T-cell (primary cell): ENCODE measurements around the gene OSTM1. TPM values are rescaled to one million over a fixed set of nuclear protein-coding genes. Genes with fewer than 3 reads are reported as not detected.

ENCODE experiments used
- ATAC-seq, 4 experiments: fragments of 200-7000 bp in 3 of 4; fragments of 150-1000 bp in 1 of 4; cut with Tn5 transposase; replicated peaks in 1 of 4; 1 replicate in 3 of 4; 2 replicates in 1 of 4; pipeline ENCODE4 v1.10.0; 2021; ENCODE audit warnings: moderate library complexity in 3 of 4, mild to moderate bottlenecking in 2 of 4, moderate number of reproducible peaks in 1 of 4
- CTCF ChIA-PET, 2 donors: fragments of 300-600 bp; sonication (Branson Sonifier 250); formaldehyde crosslinking; loops; one replicate each; lab custom pipeline; 2022; ENCODE audit warnings: antibody characterized with exemption in 2 of 2; lab: Charles Lee
- POLR2A ChIA-PET, 2 donors: fragments of 300-600 bp; sonication (Branson Sonifier 250); formaldehyde crosslinking; loops; one replicate each; lab custom pipeline; 2022; ENCODE audit warnings: antibody characterized with exemption in 2 of 2; lab: Charles Lee
- DNase-seq, 35 experiments: peaks; one replicate each; pipeline versions ENCODE4 v3.0.0 to v3.0.0-alpha.2; 2013 to 2023
- H3K27ac ChIP-seq: one replicate; pipeline ENCODE4 v1.5.1; 2013; ENCODE audit warnings: low read length
- H3K27me3 ChIP-seq, 2 experiments: replicated peaks in 1 of 2; 1 replicate in 1 of 2; 2 replicates in 1 of 2; pipeline versions ENCODE4 v1.6.1 to v1.7.0; 2013; ENCODE audit warnings: low read length in 1 of 2, mixed read lengths in 1 of 2; ENCODE audit not compliant: control insufficient read depth in 2 of 2, insufficient read depth in 2 of 2; ENCODE audit errors: extremely low read depth in 1 of 2
- H3K36me3 ChIP-seq, 2 donors: 1 replicate in 1 of 2; 2 replicates in 1 of 2; pipeline versions ENCODE4 v1.6.1 to v1.7.0; 2013; ENCODE audit warnings: low read length in 1 of 2; ENCODE audit not compliant: control insufficient read depth in 2 of 2, insufficient read depth in 1 of 2; ENCODE audit errors: extremely low read depth in 1 of 2
- H3K4me1 ChIP-seq, 2 experiments: 1 replicate in 1 of 2; 2 replicates in 1 of 2; pipeline versions ENCODE4 v1.6.1 to v1.7.0; 2013; ENCODE audit warnings: low read length in 2 of 2, mixed read lengths in 1 of 2; ENCODE audit not compliant: insufficient read depth in 2 of 2, control insufficient read depth in 1 of 2; ENCODE audit errors: extremely low read depth in 1 of 2
- H3K4me3 ChIP-seq, 2 donors: 1 replicate in 1 of 2; 2 replicates in 1 of 2; pipeline versions ENCODE4 v1.5.1 to v1.7.0; 2013; ENCODE audit warnings: mild to moderate bottlenecking in 2 of 2, low read length in 1 of 2, moderate library complexity in 1 of 2; ENCODE audit not compliant: control insufficient read depth in 1 of 2; ENCODE audit errors: extremely low read depth in 1 of 2
- H3K9me3 ChIP-seq: 2 replicates; pipeline ENCODE4 v1.7.0; 2013
- H3K27ac Mint-ChIP-seq, 2 donors: one replicate each; pipeline ENCODE4 v1.8.0; 2020 to 2021; ENCODE audit warnings: mild to moderate bottlenecking in 2 of 2, mixed read lengths in 2 of 2
- H3K27me3 Mint-ChIP-seq, 2 donors: one replicate each; pipeline ENCODE4 v1.8.0; 2021 to 2022; ENCODE audit warnings: mixed read lengths in 2 of 2
- H3K36me3 Mint-ChIP-seq: one replicate; pipeline ENCODE4 v1.8.0; 2021; ENCODE audit warnings: mixed read lengths
- H3K4me1 Mint-ChIP-seq, 3 donors: one replicate each; pipeline ENCODE4 v1.8.0; 2020 to 2022; ENCODE audit warnings: mixed read lengths in 3 of 3, mild to moderate bottlenecking in 1 of 3
- H3K4me3 Mint-ChIP-seq, 3 donors: one replicate each; pipeline ENCODE4 v1.8.0; 2020 to 2022; ENCODE audit warnings: mild to moderate bottlenecking in 3 of 3, mixed read lengths in 3 of 3, moderate library complexity in 3 of 3
- H3K9me3 Mint-ChIP-seq, 3 donors: one replicate each; pipeline ENCODE4 v1.8.0; 2020 to 2022; ENCODE audit warnings: mixed read lengths in 3 of 3
- WGBS: methylation state at CpG from one replicate; pipeline ENCODE4 v1.1.5; 2013; ENCODE audit warnings: missing lambda C conversion rate; ENCODE audit not compliant: insufficient coverage; 5-methylcytosine and 5-hydroxymethylcytosine counted together
- total RNA-seq, 35 experiments: library from RNA in 6 of 35; stranded (reverse) in 6 of 35; fragments of 120-200 nt in 1 of 35; gene quantifications; one replicate each; pipeline versions ENCODE4 v1.2.1 to v1.2.4 and lab custom pipeline; 2013 to 2026

Gene OSTM1
- total RNA-seq, 5 donors from 2014 or later (not counting 1 experiment from before 2014, with no cell fraction given), result 27.2 to 43.7 (median 39.7) TPM

DNA sequence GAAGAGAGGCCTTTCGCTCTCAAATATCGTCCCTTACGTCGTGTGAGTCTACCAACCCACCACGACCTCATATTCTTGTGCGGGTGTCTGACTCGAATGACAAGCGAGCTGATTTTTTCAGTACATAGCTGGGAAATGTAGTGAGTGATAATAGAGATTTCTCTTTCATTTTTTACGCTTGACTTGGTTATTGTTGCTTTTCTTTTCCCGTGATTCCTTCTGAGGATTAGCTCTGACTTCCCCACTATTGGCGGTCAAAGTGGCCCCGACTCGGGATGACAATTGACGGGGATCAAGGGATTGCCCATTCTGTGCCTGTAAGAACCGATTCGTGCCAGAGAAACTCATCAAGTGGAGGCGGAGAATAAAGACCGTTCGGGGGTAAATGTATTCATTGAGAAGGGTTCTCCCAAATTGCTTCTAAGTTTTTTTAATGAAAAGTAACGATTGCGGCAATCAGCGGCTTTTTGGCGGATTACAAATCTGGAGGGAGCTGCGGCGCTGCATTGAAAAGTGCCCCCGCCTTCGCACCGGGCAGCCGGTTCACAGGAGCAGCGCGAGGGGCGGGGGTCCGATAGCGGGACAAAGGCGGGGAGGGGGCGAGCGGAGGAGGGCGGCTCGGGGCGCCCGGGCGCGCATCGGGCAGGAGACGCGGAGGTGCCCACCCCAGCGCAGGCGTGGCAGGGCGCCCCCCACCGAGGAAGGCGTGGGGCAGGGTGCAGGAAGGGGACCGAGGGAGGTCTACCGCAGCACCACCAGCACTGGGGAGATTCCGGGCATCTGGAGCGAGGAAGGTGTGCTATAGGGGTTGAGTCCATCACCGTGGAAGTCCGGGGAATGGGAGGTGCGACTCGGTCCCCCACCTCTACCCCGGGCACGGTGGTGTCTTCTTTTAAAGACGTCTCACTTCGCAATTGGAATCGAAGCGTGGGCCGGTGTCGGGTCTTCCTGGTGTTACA is 44.5 kb upstream of the OSTM1 start:
- Histone ChIP-seq H3K27ac (no peak overlapping the region), H3K4me3 (peak overlapping the region; percentile 34 to 88), H3K27me3 (peaks cover 38 to 83% of the 10 kb centered on the region in 2 experiments), H3K4me1 (peaks cover 18 to 51% of the 10 kb centered on the region in 2 experiments), H3K36me3 (no peaks in the 10 kb centered on the region), H3K9me3 (no peaks in the 10 kb centered on the region)
- peaks cover 44 to 50% (median 50%) of the 10 kb centered on the region in 3 donors for H3K4me1 Mint-ChIP-seq
- H3K27ac Mint-ChIP-seq, result no peak overlapping the region
- DNase-seq, result no peak
- ChIA-PET POLR2A (interaction anchor here in 1 of 2 donors (0.6 kb wide), 2 partner anchors 11 to 1065 kb away, joined by 4 to 8 read pairs; no protein-coding TSS in a partner anchor), CTCF (interaction anchor here (0.6 to 1.2 kb wide), 2 partner anchors 142 to 465 kb away, joined by 4 to 6 read pairs; no protein-coding TSS in a partner anchor)
- peaks cover 81 to 87% of the 10 kb centered on the region in 2 donors for H3K27me3 Mint-ChIP-seq
- peak overlapping the region; percentile 86 to 89 (median 88) for H3K4me3 Mint-ChIP-seq
- WGBS, result 3% methylated on average over 49 of the region's 67 CpGs
- H3K9me3 Mint-ChIP-seq, result no peaks in the 10 kb centered on the region
- H3K36me3 Mint-ChIP-seq, result no peaks in the 10 kb centered on the region
- peak in 1 of 4 experiments; percentile 40 for ATAC-seq

- Mint-ChIP-seq H3K4me1 (peaks cover 52 to 56% (median 54%) of the 10 kb centered on the region in 3 donors), H3K27me3 (peaks cover 79 to 88% of the 10 kb centered on the region in 2 donors), H3K27ac (no peak overlapping the region), H3K4me3 (peak overlapping the region; percentile 86 to 89 (median 88)), H3K36me3 (no peaks in the 10 kb centered on the region), H3K9me3 (no peaks in the 10 kb centered on the region)
- POLR2A ChIA-PET, result interaction anchor here in 1 of 2 donors (0.6 kb wide), 1 partner anchor 12 kb away, joined by 8 read pairs; no protein-coding TSS in a partner anchor
- Histone ChIP-seq H3K4me1 (peaks cover 18 to 58% of the 10 kb centered on the region in 2 experiments), H3K27ac (no peak overlapping the region), H3K4me3 (peak overlapping the region; percentile 66 to 88), H3K36me3 (no peaks in the 10 kb centered on the region), H3K27me3 (peaks cover 35 to 84% of the 10 kb centered on the region in 2 experiments), H3K9me3 (no peaks in the 10 kb centered on the region)
- DNase-seq, result no peak
- CTCF ChIA-PET, result interaction anchor here (0.6 to 1.2 kb wide), 2 partner anchors 143 to 466 kb away, joined by 4 to 6 read pairs; no protein-coding TSS in a partner anchor
- ATAC-seq, result peak in 3 of 4 experiments; percentile 30 to 38 (median 30)
- 1% methylated on average over 36 of the region's 45 CpGs for WGBS
Observed at GRCh38 chr6:108118359-108118724, 43.8 kb upstream of the OSTM1 start.

GRCh38 chr6:108117427-108118358 is 43.2 kb upstream of the OSTM1 start:
- Mint-ChIP-seq H3K4me3 (peak overlapping the region; percentile 74 to 88 (median 83)), H3K9me3 (no peaks in the 10 kb centered on the region), H3K36me3 (no peaks in the 10 kb centered on the region), H3K27me3 (peaks cover 79 to 88% of the 10 kb centered on the region in 2 donors), H3K27ac (peak overlapping the region in 1 of 2 donors; percentile 20), H3K4me1 (peaks cover 52 to 57% (median 54%) of the 10 kb centered on the region in 3 donors)
- DNase-seq (peak in 4 of 35 experiments; percentile 18 to 31 (median 23)), ATAC-seq (peak; percentile 41 to 52 (median 43))
- WGBS, result 1% methylated on average over 63 of the region's 72 CpGs
- peaks cover 31 to 84% of the 10 kb centered on the region in 2 experiments for H3K27me3 ChIP-seq
- CTCF ChIA-PET, result no interaction called here
- H3K36me3 ChIP-seq, result no peaks in the 10 kb centered on the region
- H3K27ac ChIP-seq, result no peak overlapping the region
- H3K9me3 ChIP-seq, result no peaks in the 10 kb centered on the region
- H3K4me3 ChIP-seq, result peak overlapping the region; percentile 66 to 76
- peaks cover 18 to 58% of the 10 kb centered on the region in 2 experiments for H3K4me1 ChIP-seq
- POLR2A ChIA-PET, result no interaction called here

DNA sequence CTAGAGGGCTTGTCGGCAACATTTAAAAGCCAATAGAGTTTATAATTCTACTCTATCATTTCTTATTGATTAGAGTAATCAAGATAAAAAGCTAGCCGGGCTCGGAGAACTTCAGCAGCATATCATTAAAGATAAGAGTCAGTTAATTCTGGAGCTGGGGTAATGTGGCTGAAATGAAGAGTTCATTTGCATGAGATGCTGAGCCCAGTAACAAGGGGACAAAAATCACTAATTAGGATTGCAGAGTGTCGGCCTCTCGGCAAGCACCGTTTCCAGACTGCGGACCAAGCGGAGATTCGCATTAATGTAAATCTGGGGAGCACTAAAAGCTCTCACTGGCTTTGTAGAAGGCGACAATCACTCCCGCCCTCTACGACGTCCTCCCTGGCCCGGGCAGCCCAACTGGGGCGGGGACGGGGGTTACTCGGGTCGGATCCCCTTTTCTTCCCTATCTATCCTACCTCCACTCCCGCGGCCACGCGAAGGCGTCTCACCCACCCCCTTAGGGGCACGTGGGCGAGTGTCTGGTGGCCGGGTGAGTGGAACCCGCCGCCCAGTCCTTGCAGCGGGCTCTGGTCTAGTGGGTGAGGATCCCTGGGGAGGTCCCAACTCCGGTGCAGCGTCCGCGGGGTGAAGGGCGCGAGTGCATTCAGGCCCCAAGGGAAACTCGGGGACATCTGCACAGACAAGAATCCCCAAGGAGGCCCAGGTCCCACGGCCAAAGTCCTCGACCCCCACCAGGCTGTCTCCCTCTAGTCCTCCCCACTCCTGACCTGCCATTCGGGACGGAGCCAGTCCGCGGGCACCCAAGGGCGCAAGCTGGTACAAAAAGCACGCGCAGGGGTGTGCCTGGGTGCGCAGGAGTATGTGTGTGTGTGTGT is 42.2 kb upstream of the OSTM1 start:
- H3K9me3 ChIP-seq, result no peaks in the 10 kb centered on the region
- peaks cover 29 to 86% of the 10 kb centered on the region in 2 experiments for H3K27me3 ChIP-seq
- peak overlapping the region; percentile 74 to 88 (median 83) for H3K4me3 Mint-ChIP-seq
- H3K36me3 Mint-ChIP-seq, result no peaks in the 10 kb centered on the region
- H3K4me3 ChIP-seq, result peak overlapping the region; percentile 66 to 76
- H3K4me1 Mint-ChIP-seq, result peaks cover 52 to 57% (median 54%) of the 10 kb centered on the region in 3 donors
- H3K27me3 Mint-ChIP-seq, result peaks cover 80 to 88% of the 10 kb centered on the region in 2 donors
- CTCF ChIA-PET, result no interaction called here
- DNase-seq (peak in 1 of 35 experiments; percentile 7), ATAC-seq (peak in 1 of 4 experiments; percentile 10)
- 15% methylated on average over 33 of the region's 46 CpGs for WGBS
- peak overlapping the region in 1 of 2 donors; percentile 4 for H3K27ac Mint-ChIP-seq
- no peaks in the 10 kb centered on the region for H3K36me3 ChIP-seq
- no peaks in the 10 kb centered on the region for H3K9me3 Mint-ChIP-seq
- H3K4me1 ChIP-seq, result peaks cover 18 to 58% of the 10 kb centered on the region in 2 experiments
- no peak overlapping the region for H3K27ac ChIP-seq
- POLR2A ChIA-PET, result no interaction called here

DNA sequence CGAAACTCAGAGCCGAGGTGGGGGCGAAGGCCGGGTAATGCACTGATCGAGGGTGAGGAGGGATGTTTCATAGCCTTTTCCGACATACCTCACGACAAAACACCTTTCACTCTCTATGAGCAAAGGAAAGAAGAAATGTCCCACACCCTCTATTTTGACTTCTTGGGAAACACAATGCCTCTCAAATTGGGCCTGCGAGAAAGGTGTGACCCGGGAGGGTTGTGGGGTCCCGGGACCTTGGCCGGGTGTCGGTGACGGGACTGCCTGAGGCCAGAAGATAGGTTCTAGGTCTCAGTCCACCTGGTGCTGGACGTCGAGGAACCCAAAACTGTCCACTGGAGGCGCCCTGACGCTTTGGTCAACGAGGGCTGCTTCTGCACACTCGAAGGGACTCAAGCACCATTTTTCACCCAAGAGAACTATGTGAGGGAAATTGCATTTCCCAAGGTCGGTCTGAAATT is 41.1 kb upstream of the OSTM1 start:
- H3K36me3 Mint-ChIP-seq, result no peaks in the 10 kb centered on the region
- peaks cover 26 to 85% of the 10 kb centered on the region in 2 experiments for H3K27me3 ChIP-seq
- H3K27ac ChIP-seq, result no peak overlapping the region
- peak overlapping the region in 1 of 2 donors; percentile 52 for H3K4me3 ChIP-seq
- no peaks in the 10 kb centered on the region for H3K36me3 ChIP-seq
- POLR2A ChIA-PET, result no interaction called here
- ATAC-seq (no peak), DNase-seq (no peak)
- H3K9me3 ChIP-seq, result no peaks in the 10 kb centered on the region
- H3K9me3 Mint-ChIP-seq, result no peaks in the 10 kb centered on the region
- CTCF ChIA-PET, result no interaction called here
- peaks cover 52 to 54% (median 54%) of the 10 kb centered on the region in 3 donors for H3K4me1 Mint-ChIP-seq
- peaks cover 78 to 88% of the 10 kb centered on the region in 2 donors for H3K27me3 Mint-ChIP-seq
- H3K27ac Mint-ChIP-seq, result no peak overlapping the region
- peaks cover 18 to 58% of the 10 kb centered on the region in 2 experiments for H3K4me1 ChIP-seq
- H3K4me3 Mint-ChIP-seq, result peak overlapping the region; percentile 47 to 88 (median 48)
- 13% methylated on average over 9 of the region's 20 CpGs for WGBS
